Measurements from ENCODE around the gene TSPAN9. TPM values are rescaled to one million over a fixed set of nuclear protein-coding genes. Genes with fewer than 3 reads are reported as not detected.

TSPAN9 gene
- total and polyA plus RNA-seq, 8 donors = 1.4 to 58.3 (median 7.9) TPM

DNA sequence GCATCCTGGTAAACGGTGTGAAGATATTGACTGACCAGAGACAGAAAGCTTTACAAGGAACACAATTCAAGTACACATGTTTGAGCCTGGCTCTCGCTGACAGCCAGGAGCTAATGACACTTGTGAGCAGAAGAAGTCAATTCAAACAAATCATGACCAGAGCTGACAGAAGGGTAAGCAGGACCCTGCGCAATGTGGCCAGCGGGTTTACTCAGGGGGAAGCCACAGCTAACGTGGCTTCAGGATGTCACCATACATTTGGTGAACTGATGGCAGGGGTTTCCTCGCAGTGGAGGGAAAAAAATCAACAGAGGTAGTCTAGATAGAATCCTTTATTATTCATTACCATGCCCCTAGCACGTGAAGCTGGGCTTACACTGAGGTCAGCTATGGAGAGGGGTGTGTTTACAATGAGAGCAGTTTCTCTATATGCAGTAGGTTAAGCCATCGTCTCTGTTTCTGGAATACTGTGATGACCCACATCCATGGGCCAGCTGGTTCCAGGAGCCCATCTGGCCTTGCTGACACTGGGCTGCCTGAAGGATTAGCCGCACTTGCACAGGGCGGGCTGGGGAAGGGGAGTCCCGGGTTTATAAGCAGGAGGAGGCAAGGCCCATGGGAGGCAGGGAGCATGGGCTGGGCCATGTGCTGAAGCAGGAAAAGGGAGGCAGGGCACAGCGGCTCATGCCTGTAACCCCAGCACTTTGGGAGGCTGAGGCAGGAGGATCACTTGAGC lies 215.7 kb downstream of the TSPAN9 start:
- no peak overlapping the region for H3K27ac ChIP-seq
- peaks cover 0 to 23% (median 0%) of the 10 kb centered on the region in 3 donors for H3K27me3 ChIP-seq
- no peak for DNase-seq
- no peak for TF ChIP-seq EP300 (IDR thresholded peaks at IDR 0.05)
- TF ChIP-seq, protein P1, sequence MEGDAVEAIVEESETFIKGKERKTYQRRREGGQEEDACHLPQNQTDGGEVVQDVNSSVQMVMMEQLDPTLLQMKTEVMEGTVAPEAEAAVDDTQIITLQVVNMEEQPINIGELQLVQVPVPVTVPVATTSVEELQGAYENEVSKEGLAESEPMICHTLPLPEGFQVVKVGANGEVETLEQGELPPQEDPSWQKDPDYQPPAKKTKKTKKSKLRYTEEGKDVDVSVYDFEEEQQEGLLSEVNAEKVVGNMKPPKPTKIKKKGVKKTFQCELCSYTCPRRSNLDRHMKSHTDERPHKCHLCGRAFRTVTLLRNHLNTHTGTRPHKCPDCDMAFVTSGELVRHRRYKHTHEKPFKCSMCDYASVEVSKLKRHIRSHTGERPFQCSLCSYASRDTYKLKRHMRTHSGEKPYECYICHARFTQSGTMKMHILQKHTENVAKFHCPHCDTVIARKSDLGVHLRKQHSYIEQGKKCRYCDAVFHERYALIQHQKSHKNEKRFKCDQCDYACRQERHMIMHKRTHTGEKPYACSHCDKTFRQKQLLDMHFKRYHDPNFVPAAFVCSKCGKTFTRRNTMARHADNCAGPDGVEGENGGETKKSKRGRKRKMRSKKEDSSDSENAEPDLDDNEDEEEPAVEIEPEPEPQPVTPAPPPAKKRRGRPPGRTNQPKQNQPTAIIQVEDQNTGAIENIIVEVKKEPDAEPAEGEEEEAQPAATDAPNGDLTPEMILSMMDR (IDR thresholded peaks at IDR 0.05) = no peak
- TF ChIP-seq POLR2AphosphoS5 (IDR thresholded peaks at IDR 0.05) = no peak
- no peak for TF ChIP-seq POLR2A (IDR thresholded peaks at IDR 0.05)
- WGBS, 5 donors = 60 to 68% (median 67%) methylated on average over 12 of the region's 12 CpGs
- intact Hi-C loops (cut with DNase I; ENCODE audit: low total_unique reads) = no loop called here
- H3K9me3 ChIP-seq = no peaks in the 10 kb centered on the region
- H3K4me3 ChIP-seq = no peak overlapping the region
- peaks cover 0 to 17% (median 10%) of the 10 kb centered on the region in 4 donors for H3K4me1 ChIP-seq
- peaks cover 0 to 4% (median 0%) of the 10 kb centered on the region in 4 donors for H3K36me3 ChIP-seq

GRCh38 chr12:3293446-3294161 lies 216.4 kb downstream of the TSPAN9 start:
- peaks cover 0 to 17% (median 10%) of the 10 kb centered on the region in 4 donors for H3K4me1 ChIP-seq
- DNase-seq = no peak
- 62 to 71% (median 66%) methylated on average over 18 of the region's 18 CpGs for WGBS, 5 donors
- H3K9me3 ChIP-seq = no peaks in the 10 kb centered on the region
- TF ChIP-seq POLR2AphosphoS5 (IDR thresholded peaks at IDR 0.05) = no peak
- TF ChIP-seq, protein P1 (IDR thresholded peaks at IDR 0.05) = no peak
- H3K27ac ChIP-seq = no peak overlapping the region
- H3K4me3 ChIP-seq = no peak overlapping the region
- intact Hi-C loops (cut with DNase I; ENCODE audit: low total_unique reads) = no loop called here
- H3K36me3 ChIP-seq = peaks cover 0 to 4% (median 0%) of the 10 kb centered on the region in 4 donors
- H3K27me3 ChIP-seq = peaks cover 0 to 31% (median under 1%) of the 10 kb centered on the region in 3 donors

GRCh38 chr12:3294481-3294911 lies 217.3 kb downstream of the TSPAN9 start:
- intact Hi-C loops (cut with DNase I; ENCODE audit: low total_unique reads) = no loop called here
- DNase-seq = peak in 1 of 2 donors; percentile 57

GRCh38 chr12:3295225-3295624 lies 218.0 kb downstream of the TSPAN9 start:
- no peak for TF ChIP-seq POLR2AphosphoS5 (IDR thresholded peaks at IDR 0.05)
- no peak for TF ChIP-seq POLR2A (IDR thresholded peaks at IDR 0.05)
- no peak for TF ChIP-seq EP300 (IDR thresholded peaks at IDR 0.05)
- TF ChIP-seq, protein P1 (IDR thresholded peaks at IDR 0.05) = no peak
- H3K9me3 ChIP-seq = no peaks in the 10 kb centered on the region
- no peak overlapping the region for H3K4me3 ChIP-seq
- DNase-seq = no peak
- peaks cover 3 to 22% (median 15%) of the 10 kb centered on the region in 4 donors for H3K4me1 ChIP-seq
- H3K27ac ChIP-seq = no peak overlapping the region
- peaks cover 0 to 40% (median 6%) of the 10 kb centered on the region in 3 donors for H3K27me3 ChIP-seq
- intact Hi-C loops (cut with DNase I; ENCODE audit: low total_unique reads) = no loop called here
- WGBS, 5 donors = 79 to 92% (median 88%) methylated on average over 8 of the region's 8 CpGs
- no peaks in the 10 kb centered on the region for H3K36me3 ChIP-seq

More at GRCh38 chr12:3294481-3294911, 217.3 kb downstream of the TSPAN9 start:
- TF ChIP-seq, protein P1 (IDR thresholded peaks at IDR 0.05) = no peak
- no peak for TF ChIP-seq POLR2AphosphoS5 (IDR thresholded peaks at IDR 0.05)
- TF ChIP-seq EP300 (IDR thresholded peaks at IDR 0.05) = no peak
- no peak for TF ChIP-seq POLR2A (IDR thresholded peaks at IDR 0.05)
- peaks cover 0 to 17% (median 10%) of the 10 kb centered on the region in 4 donors for H3K4me1 ChIP-seq
- 47 to 68% (median 64%) methylated on average over 5 to 15 of the region's 15 CpGs for WGBS, 5 donors
- H3K4me3 ChIP-seq = no peak overlapping the region
- no peaks in the 10 kb centered on the region for H3K9me3 ChIP-seq
- H3K36me3 ChIP-seq = peaks cover 0 to 4% (median 0%) of the 10 kb centered on the region in 4 donors
- peaks cover 0 to 39% (median 6%) of the 10 kb centered on the region in 3 donors for H3K27me3 ChIP-seq
- no peak overlapping the region for H3K27ac ChIP-seq
